ENCODE measurements around the gene MON1A.
A peak's percentile ranks its signal among the peaks of the same experiment; 100 is the strongest.
"Not testable (repeated sequence)": the region's sequence is repeated elsewhere in the genome, so short reads cannot be mapped to it uniquely, and the experiment has no call there.

MON1A gene

GRCh38 chr3:49929291-49930167, at the start of gene MON1A:
Gene MON1A, minus strand, starts transcription at chr3:49929811. Its CDS starts 16,465 bp downstream, at chr3:49913346.
- peak; percentile 88 to 96 for DNase-seq

- DNase-seq: no peak
Measured at GRCh38 chr3:49976942-49977341, 47.3 kb upstream of the MON1A start.

GRCh38 chr3:49972656-49973055, 43.0 kb upstream of the MON1A start:
- no peak for DNase-seq

- DNase-seq: no peak
Measured at GRCh38 chr3:49968346-49968745, 38.7 kb upstream of the MON1A start.

GRCh38 chr3:49967291-49967690, 37.7 kb upstream of the MON1A start:
- no peak for DNase-seq

GRCh38 chr3:49966233-49966942, 36.8 kb upstream of the MON1A start:
- no peak for DNase-seq

- no peak for DNase-seq
Measured at GRCh38 chr3:49955636-49956035, 26.0 kb upstream of the MON1A start.

GRCh38 chr3:49952924-49953323, 23.3 kb upstream of the MON1A start:
- no peak for DNase-seq

- DNase-seq: no peak
Measured at GRCh38 chr3:49942651-49943050, 13.0 kb upstream of the MON1A start.

- DNase-seq: no peak
Measured at GRCh38 chr3:49940667-49941249, 11.1 kb upstream of the MON1A start.

- DNase-seq: peak; percentile 94 to 97
Measured at GRCh38 chr3:49939858-49940666, 10.5 kb upstream of the MON1A start, which contains the start of gene RBM6. Gene RBM6, plus strand, starts transcription at chr3:49940150. Its CDS starts 22,492 bp downstream, at chr3:49962642.

GRCh38 chr3:49937090-49937489, 7.5 kb upstream of the MON1A start:
- DNase-seq: peak; percentile 51

GRCh38 chr3:49932281-49932680, 2.7 kb upstream of the MON1A start:
- DNase-seq: not testable (repeated sequence)

- DNase-seq: no peak
Measured at GRCh38 chr3:49930922-49931321, 1.3 kb upstream of the MON1A start.

- no peak for DNase-seq
Measured at GRCh38 chr3:49930168-49930690, 618 bp upstream of the MON1A start.

GRCh38 chr3:49928481-49929017, 1.1 kb downstream of the MON1A start:
- DNase-seq: no peak

GRCh38 chr3:49927798-49928197, 1.8 kb downstream of the MON1A start:
- DNase-seq: no peak

- no peak for DNase-seq
Measured at GRCh38 chr3:49926117-49926728, 3.4 kb downstream of the MON1A start.

- no peak for DNase-seq
Measured at GRCh38 chr3:49925485-49925884, 4.1 kb downstream of the MON1A start.

GRCh38 chr3:49924683-49925082, 4.9 kb downstream of the MON1A start:
- no peak for DNase-seq

- peak; percentile 46 to 50 for DNase-seq
Measured at GRCh38 chr3:49917806-49918590, 11.6 kb downstream of the MON1A start.

Measured in inflammatory macrophage treated with lipopolysaccharide for 1 hour (primary cell).